Measurements from ENCODE around the gene TMTC2.

The TMTC2 gene

DNA sequence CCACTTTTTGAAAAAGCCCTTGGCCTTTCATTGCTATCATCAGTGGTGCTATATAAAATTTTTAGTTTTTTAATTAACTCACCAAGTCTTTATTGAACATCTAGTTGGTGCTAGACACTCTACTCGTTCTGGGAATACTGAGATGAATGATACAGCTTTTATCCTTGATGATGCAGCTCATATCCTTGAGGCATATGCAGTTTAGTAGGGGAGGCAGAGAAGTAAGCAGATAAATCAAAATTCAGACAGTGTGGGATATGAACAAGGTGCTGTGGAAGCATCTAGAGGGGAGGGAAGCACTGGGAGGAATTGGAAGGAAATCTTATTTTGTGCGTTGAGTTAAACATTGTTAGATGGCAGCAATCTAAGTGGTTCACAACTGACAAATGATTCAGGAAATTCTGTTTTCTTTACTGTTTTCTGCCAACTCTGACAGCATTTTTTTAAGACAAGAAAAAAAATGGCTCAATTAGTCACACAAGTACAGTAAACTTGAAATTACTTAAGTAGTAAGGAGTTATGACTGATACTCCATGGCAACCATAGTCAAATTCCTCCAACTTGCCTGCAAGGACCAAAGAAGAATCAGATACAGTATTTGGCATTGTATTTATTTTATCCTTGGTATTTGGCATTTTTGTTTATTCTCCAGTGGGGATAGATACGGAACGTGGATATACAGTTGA, 119.2 kb downstream of the TMTC2 start:
- H3K36me3 ChIP-seq (ENCODE audit: low read length), result no peaks in the 10 kb centered on the region
- H3K9ac ChIP-seq (ENCODE audit: low read length), result no peak overlapping the region
- no peaks in the 10 kb centered on the region for H4K20me1 ChIP-seq (ENCODE audit: low read depth, low read length)
- no peak overlapping the region for H3K27ac ChIP-seq (ENCODE audit: low read depth, low read length)
- H3F3A ChIP-seq (ENCODE audit: insufficient read depth), result no peaks in the 10 kb centered on the region
- no peak for TF ChIP-seq EZH2phosphoT487 (conservative IDR thresholded peaks at IDR 0.05; ENCODE audit: low read length)
- TF ChIP-seq, protein P1, sequence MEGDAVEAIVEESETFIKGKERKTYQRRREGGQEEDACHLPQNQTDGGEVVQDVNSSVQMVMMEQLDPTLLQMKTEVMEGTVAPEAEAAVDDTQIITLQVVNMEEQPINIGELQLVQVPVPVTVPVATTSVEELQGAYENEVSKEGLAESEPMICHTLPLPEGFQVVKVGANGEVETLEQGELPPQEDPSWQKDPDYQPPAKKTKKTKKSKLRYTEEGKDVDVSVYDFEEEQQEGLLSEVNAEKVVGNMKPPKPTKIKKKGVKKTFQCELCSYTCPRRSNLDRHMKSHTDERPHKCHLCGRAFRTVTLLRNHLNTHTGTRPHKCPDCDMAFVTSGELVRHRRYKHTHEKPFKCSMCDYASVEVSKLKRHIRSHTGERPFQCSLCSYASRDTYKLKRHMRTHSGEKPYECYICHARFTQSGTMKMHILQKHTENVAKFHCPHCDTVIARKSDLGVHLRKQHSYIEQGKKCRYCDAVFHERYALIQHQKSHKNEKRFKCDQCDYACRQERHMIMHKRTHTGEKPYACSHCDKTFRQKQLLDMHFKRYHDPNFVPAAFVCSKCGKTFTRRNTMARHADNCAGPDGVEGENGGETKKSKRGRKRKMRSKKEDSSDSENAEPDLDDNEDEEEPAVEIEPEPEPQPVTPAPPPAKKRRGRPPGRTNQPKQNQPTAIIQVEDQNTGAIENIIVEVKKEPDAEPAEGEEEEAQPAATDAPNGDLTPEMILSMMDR (IDR thresholded peaks at IDR 0.05; ENCODE audit: insufficient read depth, low read length, poor library complexity, severe bottlenecking), result no peak
- H2AFZ ChIP-seq (ENCODE audit: low read depth, low read length, severe bottlenecking), result no peak overlapping the region
- H3K4me3 ChIP-seq (ENCODE audit: insufficient read depth, low read length, poor library complexity, severe bottlenecking), result no peak overlapping the region
- H3K4me2 ChIP-seq (ENCODE audit: low read depth, low read length, poor library complexity, severe bottlenecking), result no peak overlapping the region
- H3K79me2 ChIP-seq (ENCODE audit: insufficient read depth, low read length), result no peaks in the 10 kb centered on the region
- H3K9me2 ChIP-seq (replicated peaks; ENCODE audit: insufficient read depth, low read length), result no peaks in the 10 kb centered on the region
- H3K27me3 ChIP-seq (ENCODE audit: low read length), result no peaks in the 10 kb centered on the region
- no peaks in the 10 kb centered on the region for H3K9me3 ChIP-seq (ENCODE audit: insufficient read depth, low read length)

- Histone ChIP-seq H3K27me3 (ENCODE audit: low read length) (no peaks in the 10 kb centered on the region), H3K9me3 (ENCODE audit: insufficient read depth, low read length) (no peaks in the 10 kb centered on the region), H2AFZ (ENCODE audit: low read depth, low read length, severe bottlenecking) (no peak overlapping the region), H3K4me3 (ENCODE audit: insufficient read depth, low read length, poor library complexity, severe bottlenecking) (no peak overlapping the region), H3K36me3 (ENCODE audit: low read length) (no peaks in the 10 kb centered on the region), H3F3A (ENCODE audit: insufficient read depth) (no peaks in the 10 kb centered on the region), H3K79me2 (ENCODE audit: insufficient read depth, low read length) (no peaks in the 10 kb centered on the region), H4K20me1 (ENCODE audit: low read depth, low read length) (no peaks in the 10 kb centered on the region), H3K27ac (ENCODE audit: low read depth, low read length) (no peak overlapping the region), H3K9ac (ENCODE audit: low read length) (no peak overlapping the region), H3K9me2 (replicated peaks; ENCODE audit: insufficient read depth, low read length) (no peaks in the 10 kb centered on the region), H3K4me2 (ENCODE audit: low read depth, low read length, poor library complexity, severe bottlenecking) (no peak overlapping the region)
- TF ChIP-seq, protein P1 (IDR thresholded peaks at IDR 0.05; ENCODE audit: insufficient read depth, low read length, poor library complexity, severe bottlenecking), result no peak
- TF ChIP-seq EZH2phosphoT487 (conservative IDR thresholded peaks at IDR 0.05; ENCODE audit: low read length), result no peak
Measured at GRCh38 chr12:82807132-82807737, 120.5 kb downstream of the TMTC2 start.

GRCh38 chr12:82810568-82810967, 123.9 kb downstream of the TMTC2 start:
- Histone ChIP-seq H3K9me3 (ENCODE audit: insufficient read depth, low read length) (no peaks in the 10 kb centered on the region), H4K20me1 (ENCODE audit: low read depth, low read length) (no peaks in the 10 kb centered on the region), H3K36me3 (ENCODE audit: low read length) (no peaks in the 10 kb centered on the region), H3K9ac (ENCODE audit: low read length) (no peak overlapping the region), H3K27ac (ENCODE audit: low read depth, low read length) (no peak overlapping the region), H3K79me2 (ENCODE audit: insufficient read depth, low read length) (no peaks in the 10 kb centered on the region), H3K27me3 (ENCODE audit: low read length) (no peaks in the 10 kb centered on the region), H3K4me2 (ENCODE audit: low read depth, low read length, poor library complexity, severe bottlenecking) (no peak overlapping the region), H2AFZ (ENCODE audit: low read depth, low read length, severe bottlenecking) (no peak overlapping the region), H3F3A (ENCODE audit: insufficient read depth) (no peaks in the 10 kb centered on the region), H3K9me2 (replicated peaks; ENCODE audit: insufficient read depth, low read length) (no peaks in the 10 kb centered on the region), H3K4me3 (ENCODE audit: insufficient read depth, low read length, poor library complexity, severe bottlenecking) (no peak overlapping the region)
- TF ChIP-seq, protein P1 (IDR thresholded peaks at IDR 0.05; ENCODE audit: insufficient read depth, low read length, poor library complexity, severe bottlenecking), result no peak
- no peak for TF ChIP-seq EZH2phosphoT487 (conservative IDR thresholded peaks at IDR 0.05; ENCODE audit: low read length)

All from SU-DHL-6 (cell line).